Stimulated activated naive CD4-positive, alpha-beta T cell treated with Interleukin-2 at 50 U/mL for 16 hours (primary cell): ENCODE data around the gene SLC9A6.
"Not testable (repeated sequence)": the region's sequence is repeated elsewhere in the genome, so short reads cannot be mapped to it uniquely, and the experiment has no call there.

ENCODE experiments used
- DNase-seq: peaks from one replicate; lab custom pipeline; 2025; lab: John Stamatoyannopoulos, UW

SLC9A6 gene

DNA sequence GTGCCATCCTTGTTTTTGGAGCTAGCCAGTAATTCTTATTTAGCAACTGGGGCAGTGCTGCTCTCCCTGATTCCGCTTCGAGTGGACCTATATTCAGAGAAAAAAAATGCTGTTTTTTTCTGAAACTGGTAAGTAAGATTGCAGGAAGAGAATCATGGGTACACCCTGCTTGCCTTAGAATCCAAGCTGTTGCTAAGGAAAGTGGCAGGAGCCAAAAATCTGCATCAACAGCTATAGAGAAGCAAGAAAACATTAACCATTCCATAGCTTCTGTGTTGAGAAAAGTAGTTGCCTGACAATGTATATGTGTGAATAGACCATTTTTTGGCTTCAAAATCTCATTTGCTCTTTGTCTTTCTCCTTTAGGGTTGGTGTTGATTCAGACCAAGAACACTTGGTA lies 44.5 kb downstream of the SLC9A6 start:
- no peak for DNase-seq

GRCh38 chrX:136030303-136031191 lies 45.3 kb downstream of the SLC9A6 start:
- DNase-seq: no peak

DNA sequence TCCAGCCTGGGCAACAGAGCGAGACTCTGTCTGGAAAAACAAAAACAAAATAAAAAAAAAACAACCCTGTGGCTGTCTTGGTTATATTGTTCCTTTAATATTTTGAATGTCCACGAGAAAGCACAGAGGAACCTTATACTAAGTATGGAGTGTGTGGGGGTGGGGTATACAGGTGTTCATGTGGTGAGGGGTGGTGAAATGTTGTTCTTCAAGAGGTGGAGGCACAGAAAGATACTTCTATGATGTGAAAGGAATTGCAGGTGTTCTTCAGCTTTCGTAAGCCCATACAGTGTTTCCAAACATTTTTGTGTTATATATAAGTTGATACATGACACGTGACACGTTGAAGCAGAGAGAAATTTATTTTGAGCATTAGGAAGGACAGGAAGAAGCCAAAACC lies 46.4 kb downstream of the SLC9A6 start:
- no peak for DNase-seq

DNA sequence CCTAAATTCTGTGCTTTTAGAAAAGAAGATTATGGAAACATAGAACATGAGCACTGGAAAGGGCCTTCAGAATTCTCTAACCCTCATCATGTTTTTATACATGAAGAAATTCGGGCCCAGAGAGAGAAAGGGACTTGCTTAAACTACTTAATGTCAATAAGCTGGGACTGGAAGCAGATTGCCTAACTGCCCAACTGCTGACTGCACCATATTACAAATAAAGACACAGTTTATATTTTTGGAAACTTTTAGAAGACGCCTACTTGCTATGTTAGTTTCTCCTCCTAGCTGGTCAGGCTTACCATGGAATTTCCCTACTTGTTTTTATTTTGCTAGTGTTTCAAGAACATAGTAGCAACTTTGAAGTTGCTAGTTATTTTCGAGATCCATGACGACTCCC lies 47.1 kb downstream of the SLC9A6 start:
- DNase-seq: no peak

DNA sequence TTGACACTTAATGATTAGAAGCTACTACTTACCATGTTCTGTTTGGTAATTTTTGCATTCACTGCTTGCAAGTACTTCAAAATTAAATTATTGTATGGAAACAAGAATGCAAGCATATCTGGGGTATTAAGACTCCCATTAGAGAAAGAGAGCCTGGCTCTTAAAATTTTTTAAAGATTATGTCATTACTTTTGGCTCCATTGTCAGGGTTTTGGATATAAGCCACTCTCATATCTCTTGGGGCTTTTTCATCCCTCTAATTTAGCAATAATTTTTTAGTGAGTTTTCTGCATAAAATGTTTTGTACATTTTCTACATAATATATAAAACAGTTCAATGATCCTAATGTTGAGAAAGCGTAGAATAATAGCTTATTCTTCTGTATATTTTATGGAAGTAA lies 49.4 kb downstream of the SLC9A6 start:
- DNase-seq: no peak

- DNase-seq: no peak
These were observed 50.4 kb downstream of the SLC9A6 start for GRCh38 chrX:136035663-136036062.

- no peak for DNase-seq
These were observed 54.2 kb downstream of the SLC9A6 start for GRCh38 chrX:136039485-136039884.

- DNase-seq: no peak
These were observed 54.7 kb downstream of the SLC9A6 start for GRCh38 chrX:136039968-136040367.

GRCh38 chrX:136041254-136041812 lies 56.1 kb downstream of the SLC9A6 start:
- no peak for DNase-seq

GRCh38 chrX:136045008-136045407 lies 59.8 kb downstream of the SLC9A6 start:
- no peak for DNase-seq

DNA sequence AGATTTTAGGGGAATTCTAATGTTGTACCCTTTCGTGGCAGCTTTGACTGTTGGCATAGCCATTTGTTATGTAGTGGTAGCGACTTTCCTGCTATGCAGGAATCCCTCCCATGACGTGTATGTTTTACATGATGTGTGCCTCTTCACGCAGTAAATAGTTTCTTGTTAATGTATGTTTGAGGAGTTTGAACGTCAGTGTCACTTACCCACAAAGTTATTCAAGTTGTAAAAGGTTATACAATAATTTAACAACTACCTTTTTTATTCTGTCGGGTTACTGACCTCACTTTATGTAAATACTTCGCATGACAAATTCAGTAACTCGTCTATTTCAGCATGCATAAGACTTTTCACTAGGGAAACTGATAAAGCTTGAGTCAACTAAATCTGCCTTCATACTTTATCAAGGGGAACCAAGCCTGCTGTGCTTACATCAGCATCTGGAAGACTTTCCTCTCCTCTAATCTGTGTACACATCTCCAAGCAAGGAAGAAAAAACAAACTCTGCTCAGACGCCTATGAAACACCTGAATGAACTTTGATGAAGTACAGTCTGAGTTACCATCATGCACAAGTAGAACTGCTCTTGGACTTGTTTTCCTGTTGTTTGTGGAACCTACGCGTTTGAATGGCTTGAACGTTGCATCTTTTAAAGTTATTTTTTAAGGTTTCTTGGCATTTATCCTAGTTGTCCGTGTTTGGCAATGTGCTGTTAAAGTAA lies 61.2 kb downstream of the SLC9A6 start:
- DNase-seq: no peak

GRCh38 chrX:136047016-136047642 lies 61.9 kb downstream of the SLC9A6 start:
- no peak for DNase-seq

DNA sequence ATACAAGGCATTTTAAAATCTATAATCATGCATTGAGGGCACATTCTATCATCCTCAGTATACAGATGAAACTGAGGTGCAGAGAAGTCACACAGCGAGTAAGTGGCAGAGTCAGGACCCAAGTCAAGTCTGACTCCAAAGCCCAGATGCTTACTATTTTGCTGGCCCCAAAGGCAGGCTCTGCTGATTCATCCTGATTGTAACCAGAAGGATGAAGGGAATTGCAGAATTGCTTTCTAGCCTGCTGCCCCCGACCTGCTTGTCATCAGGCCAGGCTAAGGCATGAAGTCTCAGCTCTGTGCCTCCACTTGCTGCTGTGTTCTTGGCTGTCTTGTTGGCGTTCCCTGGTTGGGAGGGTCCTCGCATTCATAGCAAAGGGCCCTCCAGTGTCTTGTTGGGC lies 62.7 kb downstream of the SLC9A6 start:
- DNase-seq: no peak

DNA sequence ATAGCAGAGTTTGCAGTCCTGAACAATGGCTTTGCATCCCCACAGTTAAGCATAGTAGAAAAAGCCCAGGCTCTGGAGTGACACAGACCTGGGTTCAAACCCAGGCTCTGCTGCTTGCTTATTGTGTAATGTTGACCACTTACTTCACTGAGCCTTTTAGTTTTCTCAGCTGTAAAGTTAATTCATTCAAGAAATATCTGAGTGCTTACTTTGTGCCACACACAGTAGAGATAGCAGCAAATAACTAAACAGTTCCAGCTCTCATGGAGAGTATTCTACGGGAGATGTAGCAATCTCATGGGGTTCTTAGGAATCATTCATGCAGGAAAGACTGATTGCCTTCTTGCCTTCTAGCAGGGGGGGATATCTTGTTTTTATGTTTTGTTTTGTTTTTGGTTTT lies 63.2 kb downstream of the SLC9A6 start:
- DNase-seq: no peak

DNA sequence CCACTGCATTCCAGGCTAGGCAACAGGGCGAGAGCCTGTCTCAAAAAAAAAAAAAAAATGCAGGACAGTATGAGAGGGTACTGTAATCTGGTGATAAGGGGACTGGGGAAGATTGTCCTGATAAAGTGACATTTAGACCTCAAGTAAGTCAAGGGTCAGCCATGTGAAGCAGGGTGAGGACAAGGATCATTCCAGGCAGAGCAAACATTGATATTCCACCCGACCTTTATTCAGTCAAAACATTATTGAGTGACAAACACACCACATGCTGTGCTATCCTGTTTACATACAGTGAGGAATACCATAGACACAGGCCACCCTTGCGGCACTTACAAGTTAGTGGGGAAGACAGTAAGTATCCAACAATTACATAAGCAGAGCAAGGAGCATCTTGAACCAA lies 64.4 kb downstream of the SLC9A6 start:
- DNase-seq: no peak

- not testable (repeated sequence) for DNase-seq
These were observed 65.6 kb downstream of the SLC9A6 start for GRCh38 chrX:136050875-136051274.

DNA sequence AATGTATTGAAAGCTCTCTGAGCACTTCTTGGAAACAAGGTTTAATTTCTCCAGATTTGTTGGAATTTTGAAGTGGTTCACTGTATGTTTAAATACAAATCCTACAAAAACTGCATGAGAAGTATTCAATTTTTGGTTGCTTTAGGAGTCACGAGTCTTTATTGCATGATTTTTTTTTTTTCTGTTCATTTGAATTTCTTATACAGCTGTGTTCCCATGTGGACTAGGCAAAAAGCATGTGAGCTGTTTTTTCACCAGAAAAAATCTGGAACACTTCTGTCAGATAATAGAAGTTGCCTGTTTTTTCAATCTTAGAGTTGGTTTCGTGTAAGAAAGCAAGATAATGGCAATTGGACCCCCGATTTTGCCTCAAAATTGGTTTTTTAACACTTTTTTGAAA lies 66.4 kb downstream of the SLC9A6 start:
- DNase-seq: no peak

- no peak for DNase-seq
These were observed 70.5 kb downstream of the SLC9A6 start for GRCh38 chrX:136055651-136056221.

GRCh38 chrX:136057567-136057966 lies 72.3 kb downstream of the SLC9A6 start:
- DNase-seq: no peak

- no peak for DNase-seq
These were observed 74.1 kb downstream of the SLC9A6 start for GRCh38 chrX:136059350-136059749.

DNA sequence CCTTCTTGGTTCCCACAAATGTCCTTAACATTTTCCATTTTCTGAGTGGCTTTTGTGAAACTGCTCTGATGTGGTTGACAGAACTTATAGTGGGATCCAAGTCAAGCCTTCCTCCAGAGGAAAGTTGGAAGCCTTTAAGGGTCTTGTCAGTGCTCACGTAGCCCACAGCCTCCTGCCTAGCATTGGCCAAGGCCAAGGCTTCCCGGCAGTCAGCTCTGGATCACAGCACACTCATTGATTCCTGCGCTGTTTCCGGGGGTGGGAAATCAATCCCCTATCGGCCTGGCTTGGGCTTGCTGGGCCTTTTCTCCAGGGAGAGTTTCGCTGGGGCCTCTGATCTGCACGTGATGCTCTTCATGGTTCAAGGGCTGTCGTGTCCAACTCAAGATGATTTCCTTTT lies 76.1 kb downstream of the SLC9A6 start:
- DNase-seq: no peak

GRCh38 chrX:136061696-136062095 lies 76.5 kb downstream of the SLC9A6 start:
- no peak for DNase-seq
